Activated CD4-positive, alpha-beta T cell treated with anti-CD3 and anti-CD28 coated beads for 24 hours (primary cell): Measurements from ENCODE around the gene MAGI1.

Experiments
- DNase-seq, 2 donors: peaks; one replicate each; pipeline ENCODE4 v3.0.0-alpha.2; 2020; ENCODE audit warnings: low read depth in 2 of 2

MAGI1 gene

GRCh38 chr3:65843732-65844131, 195.0 kb downstream of the MAGI1 start:
- DNase-seq, result no peak

GRCh38 chr3:65837604-65838003, 201.1 kb downstream of the MAGI1 start:
- DNase-seq, result no peak

- DNase-seq, result no peak
Measured at GRCh38 chr3:65836047-65836446, 202.7 kb downstream of the MAGI1 start.

GRCh38 chr3:65833761-65834505, 204.8 kb downstream of the MAGI1 start:
- DNase-seq, result no peak

- DNase-seq, result no peak
Measured at GRCh38 chr3:65831733-65832425, 206.8 kb downstream of the MAGI1 start.

- DNase-seq, result no peak
Measured at GRCh38 chr3:65830948-65831732, 207.6 kb downstream of the MAGI1 start.

- no peak for DNase-seq
Measured at GRCh38 chr3:65829228-65829627, 209.5 kb downstream of the MAGI1 start.

- DNase-seq, result no peak
Measured at GRCh38 chr3:65828706-65829105, 210.0 kb downstream of the MAGI1 start.

GRCh38 chr3:65827076-65827475, 211.6 kb downstream of the MAGI1 start:
- DNase-seq, result no peak

- no peak for DNase-seq
Measured at GRCh38 chr3:65824166-65824565, 214.6 kb downstream of the MAGI1 start.

- no peak for DNase-seq
Measured at GRCh38 chr3:65820600-65820999, 218.1 kb downstream of the MAGI1 start.

GRCh38 chr3:65819896-65820295, 218.8 kb downstream of the MAGI1 start:
- no peak for DNase-seq

- no peak for DNase-seq
Measured at GRCh38 chr3:65817553-65818126, 221.1 kb downstream of the MAGI1 start.

- DNase-seq, result no peak
Measured at GRCh38 chr3:65816208-65816607, 222.5 kb downstream of the MAGI1 start.

- DNase-seq, result no peak
Measured at GRCh38 chr3:65814845-65815578, 223.7 kb downstream of the MAGI1 start.

- no peak for DNase-seq
Measured at GRCh38 chr3:65811892-65812291, 226.8 kb downstream of the MAGI1 start.

GRCh38 chr3:65811086-65811761, 227.5 kb downstream of the MAGI1 start:
- DNase-seq, result no peak

- no peak for DNase-seq
Measured at GRCh38 chr3:65810302-65810701, 228.4 kb downstream of the MAGI1 start.

GRCh38 chr3:65809641-65810150, 229.0 kb downstream of the MAGI1 start:
- DNase-seq, result no peak

GRCh38 chr3:65808824-65809223, 229.9 kb downstream of the MAGI1 start:
- DNase-seq, result no peak

- no peak for DNase-seq
Measured at GRCh38 chr3:65808407-65808806, 230.3 kb downstream of the MAGI1 start.
